Esophagus squamous epithelium (tissue), 4 donors: ENCODE measurements around the gene NSRP1.

Experiments
- CTCF ChIP-seq, 6 experiments: fragments of 450-650 bp in 4 of 6; fragments of 200-600 bp in 2 of 6; sonication (generic) in 2 of 6; IDR thresholded peaks; one replicate each; pipeline ENCODE4 v1.5.1; 2016 to 2019; ENCODE audit warnings: antibody characterized with exemption in 6 of 6, mild to moderate bottlenecking in 4 of 6, moderate library complexity in 4 of 6
- POLR2A ChIP-seq, 4 donors: fragments of 450-650 bp; IDR thresholded peaks; one replicate each; pipeline ENCODE4 v1.6.1; 2017; ENCODE audit warnings: antibody characterized with exemption in 4 of 4, mild to moderate bottlenecking in 4 of 4, moderate library complexity in 3 of 4

DNA sequence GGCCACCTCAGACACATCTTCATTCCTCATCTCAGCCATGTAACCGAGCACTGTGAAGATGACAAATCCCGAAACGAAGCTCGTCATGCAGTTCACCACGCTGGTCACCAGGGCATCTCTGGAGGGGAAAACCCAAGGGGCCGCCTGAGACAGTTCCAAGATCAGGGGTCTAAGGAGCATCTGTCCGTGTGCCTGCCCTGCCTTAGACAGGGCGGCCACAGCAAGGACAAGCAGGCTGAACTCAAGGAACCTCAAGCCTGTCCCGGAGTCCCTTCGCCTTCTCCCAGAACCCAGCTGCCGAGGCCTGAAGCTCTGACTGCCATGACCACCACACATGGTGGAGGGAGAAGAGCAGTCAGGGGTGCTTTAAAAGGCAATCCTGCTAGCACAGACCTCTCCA lies 96.1 kb downstream of the NSRP1 start:
- TF ChIP-seq CTCF (IDR thresholded peaks at IDR 0.05) (no peak), POLR2A (IDR thresholded peaks at IDR 0.05) (no peak)
